ENCODE measurements around the gene C1RL. TPM values are rescaled to one million over a fixed set of nuclear protein-coding genes. Genes with fewer than 3 reads are reported as not detected.

C1RL gene
- total and polyA plus RNA-seq, 8 donors: 18.6 to 121 (median 42.8) TPM

- WGBS, 5 donors: 90 to 94% (median 92%) methylated on average over 14 of the region's 14 CpGs
- H3K27ac ChIP-seq: no peak overlapping the region
- DNase-seq: peak in 1 of 2 donors; percentile 0
- peaks cover 10 to 36% (median 17%) of the 10 kb centered on the region in 4 donors for H3K4me1 ChIP-seq
- intact Hi-C loops (cut with DNase I; ENCODE audit: low total_unique reads): no loop called here
- no peak overlapping the region for H3K4me3 ChIP-seq
- no peaks in the 10 kb centered on the region for H3K9me3 ChIP-seq
- no peaks in the 10 kb centered on the region for H3K27me3 ChIP-seq
- H3K36me3 ChIP-seq: peaks cover 15 to 65% (median 46%) of the 10 kb centered on the region in 4 donors
- no peak for TF ChIP-seq POLR2A (IDR thresholded peaks at IDR 0.05)
- TF ChIP-seq, protein P1, sequence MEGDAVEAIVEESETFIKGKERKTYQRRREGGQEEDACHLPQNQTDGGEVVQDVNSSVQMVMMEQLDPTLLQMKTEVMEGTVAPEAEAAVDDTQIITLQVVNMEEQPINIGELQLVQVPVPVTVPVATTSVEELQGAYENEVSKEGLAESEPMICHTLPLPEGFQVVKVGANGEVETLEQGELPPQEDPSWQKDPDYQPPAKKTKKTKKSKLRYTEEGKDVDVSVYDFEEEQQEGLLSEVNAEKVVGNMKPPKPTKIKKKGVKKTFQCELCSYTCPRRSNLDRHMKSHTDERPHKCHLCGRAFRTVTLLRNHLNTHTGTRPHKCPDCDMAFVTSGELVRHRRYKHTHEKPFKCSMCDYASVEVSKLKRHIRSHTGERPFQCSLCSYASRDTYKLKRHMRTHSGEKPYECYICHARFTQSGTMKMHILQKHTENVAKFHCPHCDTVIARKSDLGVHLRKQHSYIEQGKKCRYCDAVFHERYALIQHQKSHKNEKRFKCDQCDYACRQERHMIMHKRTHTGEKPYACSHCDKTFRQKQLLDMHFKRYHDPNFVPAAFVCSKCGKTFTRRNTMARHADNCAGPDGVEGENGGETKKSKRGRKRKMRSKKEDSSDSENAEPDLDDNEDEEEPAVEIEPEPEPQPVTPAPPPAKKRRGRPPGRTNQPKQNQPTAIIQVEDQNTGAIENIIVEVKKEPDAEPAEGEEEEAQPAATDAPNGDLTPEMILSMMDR (IDR thresholded peaks at IDR 0.05): no peak
- TF ChIP-seq POLR2AphosphoS5 (IDR thresholded peaks at IDR 0.05): no peak
Measured at GRCh38 chr12:7103837-7104584, 5.0 kb downstream of the C1RL start.

DNA sequence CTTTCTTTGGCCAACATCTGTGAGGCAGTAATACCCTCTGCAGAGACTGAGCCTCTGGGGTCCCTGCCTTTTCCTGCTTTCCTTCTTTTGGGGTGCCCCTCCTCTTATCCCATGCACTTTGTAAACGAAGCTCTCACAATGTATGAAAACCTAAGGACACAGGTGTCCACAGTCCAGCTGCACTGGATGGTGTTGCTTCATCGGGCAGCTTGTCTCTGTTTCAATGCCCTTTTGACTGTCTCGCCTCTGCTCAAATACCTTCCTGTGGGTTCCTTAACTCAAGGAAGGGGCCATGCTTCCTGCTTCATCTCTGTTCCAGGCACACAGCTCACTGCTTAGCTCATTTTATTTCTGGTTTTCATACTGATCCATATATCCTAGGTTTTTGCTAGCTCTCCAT is 6.4 kb downstream of the C1RL start:
- DNase-seq: no peak
- TF ChIP-seq EP300 (IDR thresholded peaks at IDR 0.05) (no peak), POLR2A (IDR thresholded peaks at IDR 0.05) (no peak)
- intact Hi-C loops (cut with DNase I; ENCODE audit: low total_unique reads): no loop called here
- Histone ChIP-seq H3K36me3 (peaks cover 15 to 79% (median 59%) of the 10 kb centered on the region in 4 donors), H3K4me1 (peaks cover 6 to 31% (median 11%) of the 10 kb centered on the region in 4 donors), H3K4me3 (no peak overlapping the region), H3K9me3 (no peaks in the 10 kb centered on the region), H3K27ac (no peak overlapping the region), H3K27me3 (no peaks in the 10 kb centered on the region)
- WGBS, 5 donors: 68 to 85% (median 76%) methylated on average over 3 of the region's 3 CpGs

DNA sequence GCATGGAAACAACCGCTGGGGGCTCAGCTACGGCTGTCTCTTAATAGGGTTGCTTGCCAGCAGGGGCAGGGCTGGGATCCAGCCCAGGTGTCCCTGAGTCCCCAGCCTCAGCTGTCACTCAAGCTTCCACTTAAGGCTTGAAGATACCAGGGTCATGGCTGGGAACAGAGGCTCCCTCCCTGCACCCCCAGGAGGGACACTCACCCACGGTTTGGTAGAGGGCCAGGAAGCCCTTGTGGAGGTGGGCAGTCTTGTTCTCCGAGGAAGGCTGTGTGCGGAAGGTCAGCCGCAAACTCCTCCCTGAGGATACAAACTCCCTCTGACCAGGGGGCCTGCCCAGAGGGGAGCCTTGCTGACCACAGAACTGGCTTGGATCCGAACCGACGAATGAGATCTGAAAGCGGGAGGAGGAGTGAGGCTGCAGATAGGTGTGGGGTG is 7.3 kb downstream of the C1RL start:
- Histone ChIP-seq H3K27me3 (no peaks in the 10 kb centered on the region), H3K4me3 (peak overlapping the region in 1 of 4 donors; percentile 7), H3K27ac (peak overlapping the region in 2 of 5 donors; percentile 20 to 24), H3K4me1 (peaks cover 0 to 22% (median 4%) of the 10 kb centered on the region in 4 donors), H3K9me3 (no peaks in the 10 kb centered on the region), H3K36me3 (peaks cover 15 to 88% (median 63%) of the 10 kb centered on the region in 4 donors)
- no peak for DNase-seq
- intact Hi-C loops (cut with DNase I; ENCODE audit: low total_unique reads): no loop called here
- TF ChIP-seq EP300 (IDR thresholded peaks at IDR 0.05): no peak
- no peak for TF ChIP-seq POLR2AphosphoS5 (IDR thresholded peaks at IDR 0.05)
- no peak for TF ChIP-seq POLR2A (IDR thresholded peaks at IDR 0.05)
- TF ChIP-seq, protein P1 (IDR thresholded peaks at IDR 0.05): no peak
- WGBS, 5 donors: 84 to 92% (median 86%) methylated on average over 7 to 10 of the region's 10 CpGs

- peaks cover 15 to 90% (median 63%) of the 10 kb centered on the region in 4 donors for H3K36me3 ChIP-seq
- DNase-seq: no peak
- H3K27me3 ChIP-seq: no peaks in the 10 kb centered on the region
- peak overlapping the region in 2 of 5 donors; percentile 20 to 24 for H3K27ac ChIP-seq
- TF ChIP-seq POLR2A (IDR thresholded peaks at IDR 0.05) (no peak), EP300 (IDR thresholded peaks at IDR 0.05) (no peak), POLR2AphosphoS5 (IDR thresholded peaks at IDR 0.05) (no peak)
- TF ChIP-seq, protein P1 (IDR thresholded peaks at IDR 0.05): no peak
- peaks cover 0 to 17% (median 2%) of the 10 kb centered on the region in 4 donors for H3K4me1 ChIP-seq
- H3K9me3 ChIP-seq: no peaks in the 10 kb centered on the region
- 85 to 96% (median 92%) methylated on average over 4 of the region's 4 CpGs for WGBS, 5 donors
- no peak overlapping the region for H3K4me3 ChIP-seq
- intact Hi-C loops (cut with DNase I; ENCODE audit: low total_unique reads): no loop called here
Measured at GRCh38 chr12:7101047-7101693, 7.8 kb downstream of the C1RL start.

All from stomach (tissue), 9 donors.